HepG2 (cell line): ENCODE measurements around the gene ACBD7.

Experiments used
- ATM ChIP-seq: fragments of 450-650 bp; IDR thresholded peaks from 2 replicates; pipeline ENCODE4 v1.7.1; 2017; ENCODE audit warnings: mild to moderate bottlenecking, borderline replicate concordance
- GABPA ChIP-seq, 2 experiments: IDR thresholded peaks; 2 replicates each; pipeline ENCODE4 v1.6.1; 2011 to 2016; ENCODE audit warnings: low read depth in 2 of 2, low read length in 1 of 2, missing biosample characterization in 1 of 2, missing genetic modification characterization in 1 of 2
- ZFP1 ChIP-seq: IDR thresholded peaks from 2 replicates; pipeline ENCODE4 v1.6.1; 2016
- ZNF766 ChIP-seq: sonication (generic); formaldehyde crosslinking; IDR thresholded peaks from 2 replicates; pipeline ENCODE4 v1.5.0; 2020; ENCODE audit warnings: missing genetic modification reagents, borderline replicate concordance
- TF ChIP-seq, protein P1 (sequence below): sonication (generic); formaldehyde crosslinking; IDR thresholded peaks from 2 replicates; pipeline ENCODE4 v1.5.0; 2020; ENCODE audit warnings: mild to moderate bottlenecking, missing genetic modification reagents, moderate library complexity
- TF ChIP-seq, protein P2 (sequence below): sonication (generic); formaldehyde crosslinking; IDR thresholded peaks from 2 replicates; pipeline ENCODE4 v1.8.0; 2022; ENCODE audit warnings: mild to moderate bottlenecking, missing genetic modification reagents, borderline replicate concordance
- TF ChIP-seq, protein P3 (sequence below): sonication (generic); formaldehyde crosslinking; IDR thresholded peaks from 2 replicates; pipeline ENCODE4 v1.4.0; 2020; ENCODE audit warnings: mild to moderate bottlenecking, missing genetic modification reagents

- TF ChIP-seq, protein P1, sequence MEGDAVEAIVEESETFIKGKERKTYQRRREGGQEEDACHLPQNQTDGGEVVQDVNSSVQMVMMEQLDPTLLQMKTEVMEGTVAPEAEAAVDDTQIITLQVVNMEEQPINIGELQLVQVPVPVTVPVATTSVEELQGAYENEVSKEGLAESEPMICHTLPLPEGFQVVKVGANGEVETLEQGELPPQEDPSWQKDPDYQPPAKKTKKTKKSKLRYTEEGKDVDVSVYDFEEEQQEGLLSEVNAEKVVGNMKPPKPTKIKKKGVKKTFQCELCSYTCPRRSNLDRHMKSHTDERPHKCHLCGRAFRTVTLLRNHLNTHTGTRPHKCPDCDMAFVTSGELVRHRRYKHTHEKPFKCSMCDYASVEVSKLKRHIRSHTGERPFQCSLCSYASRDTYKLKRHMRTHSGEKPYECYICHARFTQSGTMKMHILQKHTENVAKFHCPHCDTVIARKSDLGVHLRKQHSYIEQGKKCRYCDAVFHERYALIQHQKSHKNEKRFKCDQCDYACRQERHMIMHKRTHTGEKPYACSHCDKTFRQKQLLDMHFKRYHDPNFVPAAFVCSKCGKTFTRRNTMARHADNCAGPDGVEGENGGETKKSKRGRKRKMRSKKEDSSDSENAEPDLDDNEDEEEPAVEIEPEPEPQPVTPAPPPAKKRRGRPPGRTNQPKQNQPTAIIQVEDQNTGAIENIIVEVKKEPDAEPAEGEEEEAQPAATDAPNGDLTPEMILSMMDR (CRISPR knock-in tag) = no peak
- TF ChIP-seq ZFP1 (CRISPR knock-in tag) (no peak), ZNF766 (no peak), ATM (no peak), GABPA (IDR thresholded peaks at IDR 0.05; ENCODE audit: low read depth, low read length) (no peak), GABPA (CRISPR knock-in tag; IDR thresholded peaks at IDR 0.05; ENCODE audit: low read depth) (no peak)
- TF ChIP-seq, protein P2, sequence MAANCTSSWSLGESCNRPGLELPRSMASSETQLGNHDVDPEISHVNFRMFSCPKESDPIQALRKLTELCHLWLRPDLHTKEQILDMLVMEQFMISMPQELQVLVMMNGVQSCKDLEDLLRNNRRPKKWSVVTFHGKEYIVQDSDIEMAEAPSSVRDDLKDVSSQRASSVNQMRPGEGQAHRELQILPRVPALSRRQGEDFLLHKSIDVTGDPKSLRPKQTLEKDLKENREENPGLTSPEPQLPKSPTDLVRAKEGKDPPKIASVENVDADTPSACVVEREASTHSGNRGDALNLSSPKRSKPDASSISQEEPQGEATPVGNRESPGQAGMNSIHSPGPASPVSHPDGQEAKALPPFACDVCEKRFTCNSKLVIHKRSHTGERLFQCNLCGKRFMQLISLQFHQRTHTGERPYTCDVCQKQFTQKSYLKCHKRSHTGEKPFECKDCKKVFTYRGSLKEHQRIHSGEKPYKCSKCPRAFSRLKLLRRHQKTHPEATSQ (CRISPR knock-in tag) = no peak
- TF ChIP-seq, protein P3, sequence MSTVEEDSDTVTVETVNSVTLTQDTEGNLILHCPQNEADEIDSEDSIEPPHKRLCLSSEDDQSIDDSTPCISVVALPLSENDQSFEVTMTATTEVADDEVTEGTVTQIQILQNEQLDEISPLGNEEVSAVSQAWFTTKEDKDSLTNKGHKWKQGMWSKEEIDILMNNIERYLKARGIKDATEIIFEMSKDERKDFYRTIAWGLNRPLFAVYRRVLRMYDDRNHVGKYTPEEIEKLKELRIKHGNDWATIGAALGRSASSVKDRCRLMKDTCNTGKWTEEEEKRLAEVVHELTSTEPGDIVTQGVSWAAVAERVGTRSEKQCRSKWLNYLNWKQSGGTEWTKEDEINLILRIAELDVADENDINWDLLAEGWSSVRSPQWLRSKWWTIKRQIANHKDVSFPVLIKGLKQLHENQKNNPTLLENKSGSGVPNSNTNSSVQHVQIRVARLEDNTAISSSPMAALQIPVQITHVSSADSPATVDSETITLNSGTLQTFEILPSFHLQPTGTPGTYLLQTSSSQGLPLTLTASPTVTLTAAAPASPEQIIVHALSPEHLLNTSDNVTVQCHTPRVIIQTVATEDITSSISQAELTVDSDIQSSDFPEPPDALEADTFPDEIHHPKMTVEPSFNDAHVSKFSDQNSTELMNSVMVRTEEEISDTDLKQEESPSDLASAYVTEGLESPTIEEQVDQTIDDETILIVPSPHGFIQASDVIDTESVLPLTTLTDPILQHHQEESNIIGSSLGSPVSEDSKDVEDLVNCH (CRISPR knock-in tag) = no peak
Measured at GRCh38 chr10:15060638-15061037, 27.9 kb downstream of the ACBD7 start.
